Liver (tissue), 9 donors: ENCODE measurements around the gene PLXNB1. TPM values are rescaled to one million over a fixed set of nuclear protein-coding genes. Genes with fewer than 3 reads are reported as not detected.

Source experiments
- DNase-seq: peaks from one replicate; pipeline ENCODE4 v3.0.0-alpha.2; 2017; ENCODE audit warnings: low spot score
- H3K27ac ChIP-seq, 2 donors: one replicate each; pipeline ENCODE4 v1.7.0; 2013; ENCODE audit warnings: inconsistent platforms in 2 of 2, low read length in 2 of 2, control low read depth in 1 of 2, low read depth in 1 of 2, mild to moderate bottlenecking in 1 of 2
- H3K27me3 ChIP-seq, 4 donors: one replicate each; pipeline versions ENCODE4 v1.6.1 to v1.7.0; 2013; ENCODE audit warnings: low read length in 3 of 4, inconsistent platforms in 1 of 4, mild to moderate bottlenecking in 1 of 4, moderate library complexity in 1 of 4; ENCODE audit not compliant: control insufficient read depth in 4 of 4, insufficient read depth in 4 of 4
- H3K36me3 ChIP-seq, 4 donors: one replicate each; pipeline versions ENCODE4 v1.6.1 to v1.7.0; 2013; ENCODE audit warnings: low read length in 3 of 4, mild to moderate bottlenecking in 3 of 4, low read depth in 1 of 4, moderate library complexity in 1 of 4; ENCODE audit not compliant: control insufficient read depth in 4 of 4, insufficient read depth in 3 of 4
- H3K4me1 ChIP-seq, 4 donors: one replicate each; pipeline versions ENCODE4 v1.6.1 to v1.7.0; 2013; ENCODE audit warnings: low read length in 3 of 4, mild to moderate bottlenecking in 3 of 4, moderate library complexity in 1 of 4; ENCODE audit not compliant: control insufficient read depth in 4 of 4, insufficient read depth in 4 of 4
- H3K4me3 ChIP-seq, 3 donors: one replicate each; pipeline versions ENCODE4 v1.6.1 to v1.7.0; 2013; ENCODE audit warnings: low read length in 3 of 3, control low read depth in 1 of 3, low read depth in 1 of 3, mild to moderate bottlenecking in 1 of 3
- H3K9ac ChIP-seq, 2 donors: one replicate each; pipeline ENCODE4 v1.7.0; 2013; ENCODE audit warnings: low read length in 2 of 2, mild to moderate bottlenecking in 2 of 2, moderate library complexity in 2 of 2, control low read depth in 1 of 2, low read depth in 1 of 2
- H3K9me3 ChIP-seq, 4 donors: one replicate each; pipeline versions ENCODE4 v1.6.1 to v1.7.0; 2013; ENCODE audit warnings: low read length in 3 of 4; ENCODE audit not compliant: control insufficient read depth in 4 of 4
- ATF3 ChIP-seq: IDR thresholded peaks from 2 replicates; pipeline ENCODE4 v1.6.1; 2016; ENCODE audit warnings: antibody characterized with exemption
- EGR1 ChIP-seq, 2 donors: IDR thresholded peaks; 2 replicates each; pipeline ENCODE4 v1.6.1; 2016 to 2018; ENCODE audit warnings: antibody characterized with exemption in 2 of 2, low read depth in 2 of 2
- FOXA1 ChIP-seq: IDR thresholded peaks from 2 replicates; pipeline ENCODE4 v1.6.1; 2016; ENCODE audit warnings: antibody characterized with exemption
- GABPA ChIP-seq, 2 donors: IDR thresholded peaks in 1 of 2; conservative IDR thresholded peaks in 1 of 2; 2 replicates each; pipeline ENCODE4 v1.6.1; 2016; ENCODE audit warnings: antibody characterized with exemption in 2 of 2, mild to moderate bottlenecking in 1 of 2, moderate library complexity in 1 of 2
- HNF4A ChIP-seq, 2 donors: conservative IDR thresholded peaks; 2 replicates each; pipeline ENCODE4 v1.6.1; 2016; ENCODE audit warnings: antibody characterized with exemption in 2 of 2, mild to moderate bottlenecking in 2 of 2
- HNF4G ChIP-seq: IDR thresholded peaks from 2 replicates; pipeline ENCODE4 v1.6.1; 2016; ENCODE audit warnings: antibody characterized with exemption
- JUND ChIP-seq, 2 donors: IDR thresholded peaks; 2 replicates each; pipeline ENCODE4 v1.6.1; 2016; ENCODE audit warnings: antibody characterized with exemption in 2 of 2
- NR2F2 ChIP-seq: IDR thresholded peaks from 2 replicates; pipeline ENCODE4 v1.6.1; 2016; ENCODE audit warnings: antibody characterized with exemption
- RAD21 ChIP-seq, 2 donors: IDR thresholded peaks; 2 replicates each; pipeline ENCODE4 v1.6.1; 2016; ENCODE audit warnings: antibody characterized with exemption in 2 of 2, mild to moderate bottlenecking in 2 of 2
- RXRA ChIP-seq, 2 donors: IDR thresholded peaks; 2 replicates each; pipeline ENCODE4 v1.6.1; 2017 to 2018; ENCODE audit warnings: antibody characterized with exemption in 2 of 2, mild to moderate bottlenecking in 1 of 2
- SP1 ChIP-seq: IDR thresholded peaks from 2 replicates; pipeline ENCODE4 v1.6.1; 2018; ENCODE audit warnings: antibody characterized with exemption, mild to moderate bottlenecking
- TAF1 ChIP-seq: conservative IDR thresholded peaks from 2 replicates; pipeline ENCODE4 v1.6.1; 2016; ENCODE audit warnings: antibody characterized with exemption, mild to moderate bottlenecking
- YY1 ChIP-seq: IDR thresholded peaks from 2 replicates; pipeline ENCODE4 v1.6.1; 2016; ENCODE audit warnings: antibody characterized with exemption, mild to moderate bottlenecking
- WGBS: extraction: QIAGEN DNeasy Blood & Tissue Kit; methylation state at CpG from one replicate; pipeline ENCODE4 v1.1.7; 2013; 5-methylcytosine and 5-hydroxymethylcytosine counted together
- polyA plus RNA-seq, 2 donors: library from polyadenylated mRNA; stranded (reverse) in 1 of 2; unstranded in 1 of 2; fragments of 200-250 nt in 1 of 2; fragments of >200 nt in 1 of 2; fragmentation: Nextera tagmentation in 1 of 2; extraction: Ambion mirVana in 1 of 2; gene quantifications; one replicate each; pipeline versions ENCODE4 v1.2.1 to v1.2.3, GENCODE V29; 2013 to 2015
- total RNA-seq, 2 donors: library from RNA; depleted of rRNA; stranded (reverse); fragments of >200 nt; gene quantifications; one replicate each; pipeline ENCODE4 v1.2.3, GENCODE V29; 2014
- TF ChIP-seq, protein P1 (sequence below): fragments of 150-350 bp; IDR thresholded peaks from 2 replicates; pipeline ENCODE4 v1.5.1; 2017; ENCODE audit warnings: improper control_type of control experiment, low read depth, low read length; ENCODE audit not compliant: missing input control
- TF ChIP-seq, protein P2 (sequence below): IDR thresholded peaks from 2 replicates; pipeline ENCODE4 v1.6.1; 2016; ENCODE audit warnings: antibody characterized with exemption
- TF ChIP-seq, protein P3 (sequence below): IDR thresholded peaks from 2 replicates; pipeline ENCODE4 v1.6.1; 2016; ENCODE audit warnings: antibody characterized with exemption, mild to moderate bottlenecking
- TF ChIP-seq, protein P4 (sequence below): IDR thresholded peaks from 2 replicates; pipeline ENCODE4 v1.6.1; 2016; ENCODE audit warnings: antibody characterized with exemption
- donor health status: healthy.
- donor health status: healthy.
- donor health status: healthy.
- donor health status: healthy.
- donor health status: healthy.

Gene PLXNB1
- total and polyA plus RNA-seq, 4 donors, result 38.1 to 204 (median 72.9) TPM

DNA sequence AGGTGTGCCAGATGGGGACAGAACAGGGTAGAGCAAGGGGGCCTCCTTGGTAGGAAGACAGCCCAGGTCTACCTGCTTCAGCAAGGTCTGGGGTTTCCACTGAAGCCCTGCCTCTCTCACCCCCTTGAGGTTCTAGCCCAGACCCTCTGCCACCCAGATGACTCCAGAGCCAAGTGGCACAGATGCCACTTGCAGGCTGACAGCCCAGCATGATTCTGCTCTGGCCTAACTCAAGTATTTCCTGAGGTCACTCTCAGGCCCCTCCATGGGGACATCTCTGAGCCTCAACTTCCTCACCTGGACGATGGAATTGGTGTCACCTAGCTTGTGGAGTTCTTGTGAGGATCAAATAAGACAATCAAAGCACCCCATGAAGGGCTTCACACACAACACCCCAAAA lies 23.9 kb downstream of the PLXNB1 start:
- 76% methylated on average over 1 of the region's 1 CpG for WGBS
- H3K27ac ChIP-seq, result no peak overlapping the region

More for the DNA sequence above, 23.9 kb downstream of the PLXNB1 start:
- Histone ChIP-seq H3K9ac (no peak overlapping the region), H3K9me3 (no peaks in the 10 kb centered on the region), H3K4me1 (no peaks in the 10 kb centered on the region), H3K27me3 (no peaks in the 10 kb centered on the region), H3K36me3 (peaks cover 26 to 81% (median 44%) of the 10 kb centered on the region in 4 donors), H3K4me3 (no peak overlapping the region)
- TF ChIP-seq EGR1 (IDR thresholded peaks at IDR 0.05; ENCODE audit: low read depth in 2 of 2) (no peak), NR2F2 (no peak), YY1 (no peak), ATF3 (no peak), FOXA1 (no peak), HNF4G (no peak), GABPA (IDR thresholded peaks at IDR 0.05 in 1 of 2, conservative IDR thresholded peaks at IDR 0.05 in 1 of 2) (no peak), TAF1 (no peak), RXRA (IDR thresholded peaks at IDR 0.05) (no peak), SP1 (no peak), JUND (IDR thresholded peaks at IDR 0.05) (no peak), HNF4A (conservative IDR thresholded peaks at IDR 0.05) (no peak), RAD21 (IDR thresholded peaks at IDR 0.05) (no peak)
- TF ChIP-seq, protein P1, sequence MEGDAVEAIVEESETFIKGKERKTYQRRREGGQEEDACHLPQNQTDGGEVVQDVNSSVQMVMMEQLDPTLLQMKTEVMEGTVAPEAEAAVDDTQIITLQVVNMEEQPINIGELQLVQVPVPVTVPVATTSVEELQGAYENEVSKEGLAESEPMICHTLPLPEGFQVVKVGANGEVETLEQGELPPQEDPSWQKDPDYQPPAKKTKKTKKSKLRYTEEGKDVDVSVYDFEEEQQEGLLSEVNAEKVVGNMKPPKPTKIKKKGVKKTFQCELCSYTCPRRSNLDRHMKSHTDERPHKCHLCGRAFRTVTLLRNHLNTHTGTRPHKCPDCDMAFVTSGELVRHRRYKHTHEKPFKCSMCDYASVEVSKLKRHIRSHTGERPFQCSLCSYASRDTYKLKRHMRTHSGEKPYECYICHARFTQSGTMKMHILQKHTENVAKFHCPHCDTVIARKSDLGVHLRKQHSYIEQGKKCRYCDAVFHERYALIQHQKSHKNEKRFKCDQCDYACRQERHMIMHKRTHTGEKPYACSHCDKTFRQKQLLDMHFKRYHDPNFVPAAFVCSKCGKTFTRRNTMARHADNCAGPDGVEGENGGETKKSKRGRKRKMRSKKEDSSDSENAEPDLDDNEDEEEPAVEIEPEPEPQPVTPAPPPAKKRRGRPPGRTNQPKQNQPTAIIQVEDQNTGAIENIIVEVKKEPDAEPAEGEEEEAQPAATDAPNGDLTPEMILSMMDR, result no peak
- TF ChIP-seq, protein P2, sequence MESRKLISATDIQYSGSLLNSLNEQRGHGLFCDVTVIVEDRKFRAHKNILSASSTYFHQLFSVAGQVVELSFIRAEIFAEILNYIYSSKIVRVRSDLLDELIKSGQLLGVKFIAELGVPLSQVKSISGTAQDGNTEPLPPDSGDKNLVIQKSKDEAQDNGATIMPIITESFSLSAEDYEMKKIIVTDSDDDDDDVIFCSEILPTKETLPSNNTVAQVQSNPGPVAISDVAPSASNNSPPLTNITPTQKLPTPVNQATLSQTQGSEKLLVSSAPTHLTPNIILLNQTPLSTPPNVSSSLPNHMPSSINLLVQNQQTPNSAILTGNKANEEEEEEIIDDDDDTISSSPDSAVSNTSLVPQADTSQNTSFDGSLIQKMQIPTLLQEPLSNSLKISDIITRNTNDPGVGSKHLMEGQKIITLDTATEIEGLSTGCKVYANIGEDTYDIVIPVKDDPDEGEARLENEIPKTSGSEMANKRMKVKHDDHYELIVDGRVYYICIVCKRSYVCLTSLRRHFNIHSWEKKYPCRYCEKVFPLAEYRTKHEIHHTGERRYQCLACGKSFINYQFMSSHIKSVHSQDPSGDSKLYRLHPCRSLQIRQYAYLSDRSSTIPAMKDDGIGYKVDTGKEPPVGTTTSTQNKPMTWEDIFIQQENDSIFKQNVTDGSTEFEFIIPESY, result no peak
- TF ChIP-seq, protein P3, sequence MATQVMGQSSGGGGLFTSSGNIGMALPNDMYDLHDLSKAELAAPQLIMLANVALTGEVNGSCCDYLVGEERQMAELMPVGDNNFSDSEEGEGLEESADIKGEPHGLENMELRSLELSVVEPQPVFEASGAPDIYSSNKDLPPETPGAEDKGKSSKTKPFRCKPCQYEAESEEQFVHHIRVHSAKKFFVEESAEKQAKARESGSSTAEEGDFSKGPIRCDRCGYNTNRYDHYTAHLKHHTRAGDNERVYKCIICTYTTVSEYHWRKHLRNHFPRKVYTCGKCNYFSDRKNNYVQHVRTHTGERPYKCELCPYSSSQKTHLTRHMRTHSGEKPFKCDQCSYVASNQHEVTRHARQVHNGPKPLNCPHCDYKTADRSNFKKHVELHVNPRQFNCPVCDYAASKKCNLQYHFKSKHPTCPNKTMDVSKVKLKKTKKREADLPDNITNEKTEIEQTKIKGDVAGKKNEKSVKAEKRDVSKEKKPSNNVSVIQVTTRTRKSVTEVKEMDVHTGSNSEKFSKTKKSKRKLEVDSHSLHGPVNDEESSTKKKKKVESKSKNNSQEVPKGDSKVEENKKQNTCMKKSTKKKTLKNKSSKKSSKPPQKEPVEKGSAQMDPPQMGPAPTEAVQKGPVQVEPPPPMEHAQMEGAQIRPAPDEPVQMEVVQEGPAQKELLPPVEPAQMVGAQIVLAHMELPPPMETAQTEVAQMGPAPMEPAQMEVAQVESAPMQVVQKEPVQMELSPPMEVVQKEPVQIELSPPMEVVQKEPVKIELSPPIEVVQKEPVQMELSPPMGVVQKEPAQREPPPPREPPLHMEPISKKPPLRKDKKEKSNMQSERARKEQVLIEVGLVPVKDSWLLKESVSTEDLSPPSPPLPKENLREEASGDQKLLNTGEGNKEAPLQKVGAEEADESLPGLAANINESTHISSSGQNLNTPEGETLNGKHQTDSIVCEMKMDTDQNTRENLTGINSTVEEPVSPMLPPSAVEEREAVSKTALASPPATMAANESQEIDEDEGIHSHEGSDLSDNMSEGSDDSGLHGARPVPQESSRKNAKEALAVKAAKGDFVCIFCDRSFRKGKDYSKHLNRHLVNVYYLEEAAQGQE, result no peak
- TF ChIP-seq, protein P4, sequence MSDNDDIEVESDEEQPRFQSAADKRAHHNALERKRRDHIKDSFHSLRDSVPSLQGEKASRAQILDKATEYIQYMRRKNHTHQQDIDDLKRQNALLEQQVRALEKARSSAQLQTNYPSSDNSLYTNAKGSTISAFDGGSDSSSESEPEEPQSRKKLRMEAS, result no peak
- DNase-seq, result no peak
